ENCODE measurements around the gene FMNL1. TPM values are rescaled to one million over a fixed set of nuclear protein-coding genes. Genes with fewer than 3 reads are reported as not detected.

FMNL1 gene
- polyA plus RNA-seq, 1 donor (not counting 4 experiments of a cell fraction or from before 2014, with no cell fraction given): 0.46 TPM

DNA sequence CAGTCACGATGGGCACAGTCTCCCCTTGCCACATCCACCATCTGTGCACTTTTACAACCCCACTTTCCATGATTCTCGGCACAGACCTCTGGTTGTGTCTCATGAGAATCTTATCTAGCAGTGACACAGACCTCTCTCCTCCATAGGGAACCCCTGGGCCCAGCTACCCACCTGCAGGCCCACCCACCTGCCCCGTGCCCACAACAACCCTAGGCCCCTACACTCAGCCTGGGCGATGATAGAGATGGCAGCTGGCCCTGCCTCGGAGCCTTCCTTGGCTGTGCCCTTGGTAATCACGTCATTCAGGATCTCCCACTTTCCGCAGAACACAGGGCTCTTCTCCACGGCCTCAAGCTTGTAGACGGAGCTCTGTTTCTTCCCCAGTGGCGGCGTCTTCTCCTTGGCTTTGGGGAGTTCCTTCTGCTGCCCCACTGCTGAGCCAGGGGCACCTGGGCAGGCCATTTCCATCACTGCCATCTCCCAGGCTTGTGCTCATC lies 68.6 kb downstream of the FMNL1 start:
- no peaks in the 10 kb centered on the region for H3K9me3 ChIP-seq (ENCODE audit: control insufficient read depth, low read depth, low read length)
- no peak overlapping the region for H3K4me2 ChIP-seq (ENCODE audit: control insufficient read depth, extremely low read depth, insufficient read depth, low read depth, low read length)
- DNase-seq (ENCODE audit: low read depth, low spot score): no peak
- peaks cover 32 to 46% of the 10 kb centered on the region in 2 experiments for H3K36me3 ChIP-seq (ENCODE audit: control insufficient read depth in 2 of 2, extremely low read depth in 1 of 2, insufficient read depth in 2 of 2, low read length in 2 of 2)
- H4K20me1 ChIP-seq (ENCODE audit: control insufficient read depth, extremely low read depth, insufficient read depth, low read length): peaks cover 4% of the 10 kb centered on the region
- FAIRE-seq: no peak
- TF ChIP-seq, protein P1, sequence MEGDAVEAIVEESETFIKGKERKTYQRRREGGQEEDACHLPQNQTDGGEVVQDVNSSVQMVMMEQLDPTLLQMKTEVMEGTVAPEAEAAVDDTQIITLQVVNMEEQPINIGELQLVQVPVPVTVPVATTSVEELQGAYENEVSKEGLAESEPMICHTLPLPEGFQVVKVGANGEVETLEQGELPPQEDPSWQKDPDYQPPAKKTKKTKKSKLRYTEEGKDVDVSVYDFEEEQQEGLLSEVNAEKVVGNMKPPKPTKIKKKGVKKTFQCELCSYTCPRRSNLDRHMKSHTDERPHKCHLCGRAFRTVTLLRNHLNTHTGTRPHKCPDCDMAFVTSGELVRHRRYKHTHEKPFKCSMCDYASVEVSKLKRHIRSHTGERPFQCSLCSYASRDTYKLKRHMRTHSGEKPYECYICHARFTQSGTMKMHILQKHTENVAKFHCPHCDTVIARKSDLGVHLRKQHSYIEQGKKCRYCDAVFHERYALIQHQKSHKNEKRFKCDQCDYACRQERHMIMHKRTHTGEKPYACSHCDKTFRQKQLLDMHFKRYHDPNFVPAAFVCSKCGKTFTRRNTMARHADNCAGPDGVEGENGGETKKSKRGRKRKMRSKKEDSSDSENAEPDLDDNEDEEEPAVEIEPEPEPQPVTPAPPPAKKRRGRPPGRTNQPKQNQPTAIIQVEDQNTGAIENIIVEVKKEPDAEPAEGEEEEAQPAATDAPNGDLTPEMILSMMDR (optimal IDR thresholded peaks at IDR 0.05 in 1 of 3, IDR thresholded peaks at IDR 0.05 in 1 of 3, conservative IDR thresholded peaks at IDR 0.05 in 1 of 3; ENCODE audit: extremely low read depth in 1 of 3, insufficient read depth in 2 of 3, low read length in 3 of 3): no peak
- no peak for TF ChIP-seq EZH2 (IDR thresholded peaks at IDR 0.05; ENCODE audit: low read length)
- H3K4me1 ChIP-seq (ENCODE audit: control insufficient read depth, extremely low read depth, insufficient read depth, low read length): peaks cover 29% of the 10 kb centered on the region
- no peak overlapping the region for H3K9ac ChIP-seq (ENCODE audit: control insufficient read depth, extremely low read depth, insufficient read depth, low read length)
- no peak overlapping the region for H3K4me3 ChIP-seq (ENCODE audit: control insufficient read depth in 2 of 3, extremely low read depth in 1 of 3, insufficient read depth in 2 of 3, low read depth in 1 of 3, low read length in 3 of 3)
- no peak overlapping the region for H2AFZ ChIP-seq (ENCODE audit: control insufficient read depth, low read length)
- no peak overlapping the region for H3K27ac ChIP-seq (ENCODE audit: control insufficient read depth, insufficient read depth, low read length)
- H3K9me1 ChIP-seq (ENCODE audit: control insufficient read depth, extremely low read depth, insufficient read depth, low read length): peaks cover 14% of the 10 kb centered on the region
- dilution Hi-C loops (cut with MboI; ENCODE audit: extremely low pct_ligation_motif_present, low sequenced_read_pairs): no loop called here
- H3K79me2 ChIP-seq (ENCODE audit: control insufficient read depth, insufficient read depth, low read length): peaks cover 47% of the 10 kb centered on the region
- no peaks in the 10 kb centered on the region for H3K27me3 ChIP-seq (ENCODE audit: control insufficient read depth, extremely low read depth, insufficient read depth, low read length)

DNA sequence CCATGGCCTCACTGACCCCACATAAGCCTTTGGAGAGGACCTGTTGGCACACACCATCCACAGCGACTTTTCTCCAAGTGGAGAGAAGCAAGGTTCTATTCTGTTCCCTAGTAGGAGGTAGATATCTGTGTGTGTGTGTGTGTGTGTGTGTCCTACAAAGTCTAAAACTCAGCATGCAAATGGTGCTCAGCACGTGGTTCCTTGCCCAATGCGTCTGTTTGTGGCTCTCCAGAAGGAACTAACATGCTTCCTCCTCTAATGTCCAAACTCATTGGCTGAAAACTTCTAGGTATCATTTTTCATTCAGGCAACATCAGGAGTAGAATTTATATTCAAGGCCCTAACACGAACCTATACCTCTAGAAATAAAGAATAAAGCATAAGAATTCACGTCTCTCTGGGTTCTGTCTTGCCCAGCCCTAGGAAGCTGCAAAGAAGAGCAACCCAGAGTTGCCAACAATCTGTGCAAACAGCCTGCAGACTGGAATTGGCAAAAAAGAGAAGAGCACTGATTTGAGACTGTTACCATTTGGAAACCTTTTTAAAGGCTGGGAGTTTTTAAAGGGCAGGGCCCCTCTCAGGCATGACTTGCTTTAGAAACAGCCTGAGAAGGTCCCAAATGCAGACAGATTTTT lies 69.6 kb downstream of the FMNL1 start:
- Histone ChIP-seq H3K9me1 (ENCODE audit: control insufficient read depth, extremely low read depth, insufficient read depth, low read length) (peaks cover 14% of the 10 kb centered on the region), H3K27ac (ENCODE audit: control insufficient read depth, insufficient read depth, low read length) (no peak overlapping the region), H3K9me3 (ENCODE audit: control insufficient read depth, low read depth, low read length) (no peaks in the 10 kb centered on the region), H3K27me3 (ENCODE audit: control insufficient read depth, extremely low read depth, insufficient read depth, low read length) (no peaks in the 10 kb centered on the region), H4K20me1 (ENCODE audit: control insufficient read depth, extremely low read depth, insufficient read depth, low read length) (peaks cover 4% of the 10 kb centered on the region), H3K4me1 (ENCODE audit: control insufficient read depth, extremely low read depth, insufficient read depth, low read length) (peaks cover 39% of the 10 kb centered on the region), H3K4me3 (ENCODE audit: control insufficient read depth in 2 of 3, extremely low read depth in 1 of 3, insufficient read depth in 2 of 3, low read depth in 1 of 3, low read length in 3 of 3) (no peak overlapping the region), H3K4me2 (ENCODE audit: control insufficient read depth, extremely low read depth, insufficient read depth, low read depth, low read length) (no peak overlapping the region), H3K36me3 (ENCODE audit: control insufficient read depth in 2 of 2, extremely low read depth in 1 of 2, insufficient read depth in 2 of 2, low read length in 2 of 2) (peaks cover 30 to 47% of the 10 kb centered on the region in 2 experiments), H3K9ac (ENCODE audit: control insufficient read depth, extremely low read depth, insufficient read depth, low read length) (no peak overlapping the region), H2AFZ (ENCODE audit: control insufficient read depth, low read length) (no peak overlapping the region), H3K79me2 (ENCODE audit: control insufficient read depth, insufficient read depth, low read length) (peaks cover 52% of the 10 kb centered on the region)
- FAIRE-seq: no peak
- no peak for DNase-seq (ENCODE audit: low read depth, low spot score)
- dilution Hi-C loops (cut with MboI; ENCODE audit: extremely low pct_ligation_motif_present, low sequenced_read_pairs): no loop called here
- TF ChIP-seq, protein P1 (optimal IDR thresholded peaks at IDR 0.05 in 1 of 3, IDR thresholded peaks at IDR 0.05 in 1 of 3, conservative IDR thresholded peaks at IDR 0.05 in 1 of 3; ENCODE audit: extremely low read depth in 1 of 3, insufficient read depth in 2 of 3, low read length in 3 of 3): no peak
- no peak for TF ChIP-seq EZH2 (IDR thresholded peaks at IDR 0.05; ENCODE audit: low read length)
